HepG2 (cell line): Measurements from ENCODE around the gene SENP7. TPM values are rescaled to one million over a fixed set of nuclear protein-coding genes. Genes with fewer than 3 reads are reported as not detected.
A peak's percentile ranks its signal among the peaks of the same experiment; 100 is the strongest.

ENCODE experiments used
- AKAP8 ChIP-seq: sonication (generic); formaldehyde crosslinking; IDR thresholded peaks from 2 replicates; pipeline ENCODE4 v1.5.1; 2020; ENCODE audit warnings: mild to moderate bottlenecking, missing genetic modification reagents
- GABPA ChIP-seq, 2 experiments: IDR thresholded peaks; 2 replicates each; pipeline ENCODE4 v1.6.1; 2011 to 2016; ENCODE audit warnings: low read depth in 2 of 2, low read length in 1 of 2, missing biosample characterization in 1 of 2, missing genetic modification characterization in 1 of 2
- KAT2B ChIP-seq: fragments of 150-350 bp; IDR thresholded peaks from 2 replicates; pipeline ENCODE4 v1.6.1; 2014; ENCODE audit warnings: low read depth, low read length, borderline replicate concordance
- MEIS1 ChIP-seq: sonication (generic); formaldehyde crosslinking; IDR thresholded peaks from 2 replicates; pipeline ENCODE4 v1.9.0; 2021; ENCODE audit warnings: mild to moderate bottlenecking, missing genetic modification reagents, moderate library complexity, borderline replicate concordance
- NR2F1 ChIP-seq, 2 experiments: fragments of 450-650 bp in 1 of 2; formaldehyde crosslinking in 1 of 2; IDR thresholded peaks; 2 replicates each; pipeline versions ENCODE4 v1.5.0 to v1.6.1; 2016 to 2020; ENCODE audit warnings: mild to moderate bottlenecking in 1 of 2, missing compliant biosample characterization in 1 of 2, missing genetic modification reagents in 1 of 2, moderate library complexity in 1 of 2
- RBAK ChIP-seq: sonication (generic); formaldehyde crosslinking; IDR thresholded peaks from 2 replicates; pipeline ENCODE4 v1.5.1; 2020; ENCODE audit warnings: mild to moderate bottlenecking, missing genetic modification reagents
- SMYD3 ChIP-seq: sonication (generic); formaldehyde crosslinking; IDR thresholded peaks from 2 replicates; pipeline ENCODE4 v1.8.1; 2023; ENCODE audit warnings: mild to moderate bottlenecking, missing genetic modification reagents
- SOX5 ChIP-seq: IDR thresholded peaks from 2 replicates; pipeline ENCODE4 v1.6.1; 2016; ENCODE audit warnings: borderline replicate concordance
- SRF ChIP-seq: IDR thresholded peaks from 2 replicates; pipeline ENCODE4 v1.6.1; 2011; ENCODE audit warnings: mild to moderate bottlenecking, low read depth, low read length, moderate library complexity
- SRSF1 ChIP-seq: fragments of 200-400 bp; formaldehyde crosslinking; optimal IDR thresholded peaks from 2 replicates; pipeline ENCODE3; 2017; ENCODE audit warnings: mild to moderate bottlenecking, low read depth, low read length, moderate library complexity
- TAF1 ChIP-seq: sonication (generic); formaldehyde crosslinking; IDR thresholded peaks from 2 replicates; pipeline ENCODE4 v1.4.0; 2020; ENCODE audit warnings: missing genetic modification reagents
- YEATS4 ChIP-seq: sonication (generic); formaldehyde crosslinking; IDR thresholded peaks from 2 replicates; pipeline ENCODE4 v1.4.0; 2020; ENCODE audit warnings: missing genetic modification reagents, borderline replicate concordance
- ZEB1 ChIP-seq: IDR thresholded peaks from 2 replicates; pipeline ENCODE4 v1.6.1; 2012; ENCODE audit warnings: mild to moderate bottlenecking, low read depth, inconsistent platforms; ENCODE audit not compliant: insufficient replicate concordance
- ZNF24 ChIP-seq: fragments of 450-650 bp; IDR thresholded peaks from 2 replicates; pipeline ENCODE4 v1.6.1; 2017; ENCODE audit warnings: antibody characterized with exemption, mild to moderate bottlenecking
- ZNF318 ChIP-seq: sonication (generic); formaldehyde crosslinking; IDR thresholded peaks from 2 replicates; pipeline ENCODE4 v1.4.0; 2020; ENCODE audit warnings: mild to moderate bottlenecking, missing genetic modification reagents
- ZNF431 ChIP-seq: sonication (generic); formaldehyde crosslinking; IDR thresholded peaks from 2 replicates; pipeline ENCODE4 v1.9.0; 2022; ENCODE audit warnings: missing genetic modification reagents, low read depth, mild to moderate bottlenecking, borderline replicate concordance
- ZNF501 ChIP-seq: sonication (generic); formaldehyde crosslinking; IDR thresholded peaks from 2 replicates; pipeline ENCODE4 v1.5.1; 2020; ENCODE audit warnings: mild to moderate bottlenecking, moderate library complexity, missing genetic modification reagents
- ZNF567 ChIP-seq: sonication (generic); formaldehyde crosslinking; IDR thresholded peaks from 2 replicates; pipeline ENCODE4 v1.8.1; 2023; ENCODE audit warnings: mild to moderate bottlenecking, missing genetic modification reagents, borderline replicate concordance
- ZNF589 ChIP-seq: sonication (generic); formaldehyde crosslinking; conservative IDR thresholded peaks from 2 replicates; pipeline ENCODE4 v1.8.0; 2022; ENCODE audit warnings: mild to moderate bottlenecking, moderate library complexity, missing genetic modification reagents
- ZSCAN22 ChIP-seq: sonication (generic); formaldehyde crosslinking; IDR thresholded peaks from 2 replicates; pipeline ENCODE4 v1.4.0; 2020; ENCODE audit warnings: mild to moderate bottlenecking, missing genetic modification reagents
- polyA plus RNA-seq, 8 experiments: library from polyadenylated mRNA; depleted of rRNA in 3 of 8; stranded (reverse) in 7 of 8; unstranded in 1 of 8; fragments of >200 nt; fragmentation: Illumina TruSeq in 4 of 8; extraction: Trizol in 4 of 8; gene quantifications; 2 replicates each; pipeline versions ENCODE4 v1.2.1 to v1.2.3, GENCODE V29; 2011 to 2016; ENCODE audit warnings: low read depth in 4 of 8, missing spikeins in 1 of 8, mixed read lengths in 1 of 8; ENCODE audit not compliant: insufficient read depth in 1 of 8
- total RNA-seq, 5 experiments: library from RNA; depleted of rRNA; stranded (reverse); fragments of >200 nt; fragmentation: Illumina TruSeq; extraction: Trizol; gene quantifications; 2 replicates each; pipeline ENCODE4 v1.2.3, GENCODE V29; 2016; ENCODE audit warnings: low read depth in 1 of 5

The SENP7 gene
- total and polyA plus RNA-seq, 2 of the 13 experiments (the other 11 are each of a cell fraction or from before 2014, with no cell fraction given): 9.1 to 10.3 TPM

DNA sequence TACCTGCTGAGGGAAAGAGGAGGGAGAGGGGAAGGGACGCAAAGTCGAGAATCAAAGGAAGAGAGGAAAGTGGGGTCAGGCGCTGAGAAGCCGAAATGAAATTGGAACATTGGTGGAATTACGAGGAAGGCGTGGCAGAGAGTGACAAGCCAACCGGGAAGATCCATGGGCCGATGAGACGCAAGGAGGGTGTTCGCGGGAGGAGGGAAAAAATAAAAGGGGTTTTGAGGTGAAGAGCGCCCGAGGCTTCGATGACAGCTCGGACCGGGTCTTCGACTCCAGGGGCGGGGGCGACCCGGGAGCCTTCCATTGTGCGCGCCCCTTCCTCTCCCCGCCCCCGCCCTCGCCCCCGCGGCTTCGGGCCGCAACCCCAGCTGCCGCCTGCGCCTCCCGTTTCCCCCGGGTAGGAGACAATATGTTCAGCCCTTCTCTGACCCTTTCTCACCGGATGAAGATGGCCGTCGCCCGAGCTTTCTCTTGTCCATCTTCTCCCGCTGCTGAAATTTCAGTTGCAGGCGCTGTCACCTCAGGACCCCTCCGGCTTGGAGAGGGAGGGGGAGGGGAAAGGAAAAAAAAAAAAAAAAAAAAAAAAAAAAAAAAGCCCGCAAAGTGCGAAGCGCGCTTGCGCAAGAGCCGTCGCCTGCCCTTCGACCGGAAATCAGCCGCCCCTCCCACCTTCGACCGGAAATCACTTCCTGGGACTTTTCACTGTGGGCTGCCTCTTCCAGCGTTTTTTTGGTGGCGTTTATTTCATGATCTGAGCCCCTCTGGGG is at the start of gene SENP7 (continued):
- TF ChIP-seq ZNF24 (no peak), SOX5 (CRISPR knock-in tag) (no peak), SRSF1 (no peak), ZNF431 (CRISPR knock-in tag) (no peak), SMYD3 (CRISPR knock-in tag) (0 out of 2 replicates have a peak, but pooled peaks have one; percentile 52), ZNF589 (CRISPR knock-in tag) (no peak), ZNF318 (CRISPR knock-in tag) (no peak), MEIS1 (no peak), YEATS4 (CRISPR knock-in tag) (peak; percentile 73; the same call in 1 of the 2 replicates), ZNF501 (CRISPR knock-in tag) (no peak), TAF1 (CRISPR knock-in tag) (peak; percentile 25; the same call in 1 of the 2 replicates), ZSCAN22 (CRISPR knock-in tag) (no peak), NR2F1 (CRISPR knock-in tag; IDR thresholded peaks at IDR 0.05) (no peak), RBAK (CRISPR knock-in tag) (no peak), KAT2B (no peak), AKAP8 (CRISPR knock-in tag) (no peak), SRF (no peak), ZEB1 (no peak), GABPA (IDR thresholded peaks at IDR 0.05; ENCODE audit: low read depth, low read length) (peak; percentile 76), GABPA (CRISPR knock-in tag; IDR thresholded peaks at IDR 0.05; ENCODE audit: low read depth) (peak; percentile 94), ZNF567 (no peak)
